Adrenal gland (tissue), 5 donors: ENCODE data around the gene RING1.

Experiments
- POLR2A ChIP-seq, 2 donors: fragments of 450-650 bp; IDR thresholded peaks; one replicate each; pipeline ENCODE4 v1.6.1; 2017; ENCODE audit warnings: antibody characterized with exemption in 2 of 2, mild to moderate bottlenecking in 2 of 2, moderate library complexity in 1 of 2
- TF ChIP-seq, protein P1 (sequence below), 6 experiments: fragments of 450-650 bp in 4 of 6; fragments of 200-600 bp in 2 of 6; sonication (generic) in 1 of 6; IDR thresholded peaks; 1 replicate in 5 of 6; 2 replicates in 1 of 6; pipeline versions ENCODE4 v1.5.1 to v1.8.0; 2016 to 2021; ENCODE audit warnings: antibody characterized with exemption in 6 of 6, mild to moderate bottlenecking in 2 of 6, moderate library complexity in 1 of 6
- donor health status: DM: no; HTN: no; CAD: no.

DNA sequence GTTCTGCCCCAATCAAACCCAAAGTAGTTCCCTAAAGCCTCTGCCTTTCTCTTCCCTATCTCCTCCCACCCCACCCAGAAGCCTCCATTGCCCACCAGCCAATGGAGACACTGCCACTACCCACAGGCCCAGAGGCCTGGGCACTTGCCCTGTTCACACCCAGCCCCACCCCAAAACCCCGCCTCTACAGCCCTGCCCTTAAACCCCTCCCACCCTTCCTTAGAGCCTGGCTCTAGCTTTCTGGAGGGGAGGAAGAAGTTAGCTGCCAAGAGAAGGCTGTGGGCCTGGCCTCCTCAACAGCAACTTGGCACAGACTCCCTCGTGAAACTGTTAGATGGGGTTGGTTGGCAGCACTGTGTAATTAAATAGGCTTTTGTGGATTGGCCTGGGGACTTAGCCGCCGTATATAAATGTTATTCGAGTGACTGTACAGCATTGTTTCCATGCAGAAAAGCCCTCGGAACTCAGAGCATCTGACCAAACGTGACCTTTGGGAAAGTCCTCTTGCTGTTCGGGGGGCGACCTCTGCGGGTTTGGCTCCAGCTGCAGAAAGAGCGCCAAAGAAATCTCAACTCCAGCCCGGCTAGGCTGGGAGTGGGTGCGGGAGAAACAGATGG, 47.5 kb upstream of the RING1 start:
- TF ChIP-seq, protein P1, sequence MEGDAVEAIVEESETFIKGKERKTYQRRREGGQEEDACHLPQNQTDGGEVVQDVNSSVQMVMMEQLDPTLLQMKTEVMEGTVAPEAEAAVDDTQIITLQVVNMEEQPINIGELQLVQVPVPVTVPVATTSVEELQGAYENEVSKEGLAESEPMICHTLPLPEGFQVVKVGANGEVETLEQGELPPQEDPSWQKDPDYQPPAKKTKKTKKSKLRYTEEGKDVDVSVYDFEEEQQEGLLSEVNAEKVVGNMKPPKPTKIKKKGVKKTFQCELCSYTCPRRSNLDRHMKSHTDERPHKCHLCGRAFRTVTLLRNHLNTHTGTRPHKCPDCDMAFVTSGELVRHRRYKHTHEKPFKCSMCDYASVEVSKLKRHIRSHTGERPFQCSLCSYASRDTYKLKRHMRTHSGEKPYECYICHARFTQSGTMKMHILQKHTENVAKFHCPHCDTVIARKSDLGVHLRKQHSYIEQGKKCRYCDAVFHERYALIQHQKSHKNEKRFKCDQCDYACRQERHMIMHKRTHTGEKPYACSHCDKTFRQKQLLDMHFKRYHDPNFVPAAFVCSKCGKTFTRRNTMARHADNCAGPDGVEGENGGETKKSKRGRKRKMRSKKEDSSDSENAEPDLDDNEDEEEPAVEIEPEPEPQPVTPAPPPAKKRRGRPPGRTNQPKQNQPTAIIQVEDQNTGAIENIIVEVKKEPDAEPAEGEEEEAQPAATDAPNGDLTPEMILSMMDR (IDR thresholded peaks at IDR 0.05): no peak
- TF ChIP-seq POLR2A (IDR thresholded peaks at IDR 0.05): no peak
